ENCODE measurements around the gene APOC1.
"Not testable (repeated sequence)": the region's sequence is repeated elsewhere in the genome, so short reads cannot be mapped to it uniquely, and the experiment has no call there.

APOC1 gene

DNA sequence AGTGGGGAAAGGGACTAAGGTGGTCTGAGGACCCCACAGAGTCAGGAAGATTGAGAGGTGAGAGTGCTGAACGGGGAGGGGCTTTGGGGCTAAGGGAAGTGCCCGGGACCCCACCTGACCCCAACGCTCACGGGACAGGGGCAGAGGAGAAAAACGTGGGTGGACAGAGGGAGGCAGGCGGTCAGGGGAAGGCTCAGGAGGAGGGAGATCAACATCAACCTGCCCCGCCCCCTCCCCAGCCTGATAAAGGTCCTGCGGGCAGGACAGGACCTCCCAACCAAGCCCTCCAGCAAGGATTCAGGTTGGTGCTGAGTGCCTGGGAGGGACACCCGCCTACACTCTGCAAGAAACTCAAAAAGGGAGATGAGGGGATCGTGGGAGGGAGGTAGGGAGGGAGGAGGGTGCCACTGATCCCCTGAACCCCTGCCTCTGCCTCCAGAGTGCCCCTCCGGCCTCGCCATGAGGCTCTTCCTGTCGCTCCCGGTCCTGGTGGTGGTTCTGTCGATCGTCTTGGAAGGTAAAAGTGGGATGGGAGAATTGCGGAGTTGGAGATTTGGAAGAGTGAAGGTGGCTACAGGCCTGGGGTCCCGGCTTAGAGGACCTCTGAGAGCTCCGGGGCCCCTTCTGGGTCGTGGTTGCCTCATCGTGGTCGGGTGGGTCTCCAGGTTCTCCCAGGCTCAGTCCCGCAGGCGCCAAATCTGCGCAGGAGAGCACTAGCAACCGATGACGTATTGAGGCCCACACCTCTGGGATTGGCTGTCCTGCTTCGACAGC, at the start of gene APOC1:
APOC1 (plus strand) TSS at position 176 of the 774 bp plus-strand sequence; CDS start at position 460, 284 bp downstream.
- in situ Hi-C loops (cut with HindIII; ENCODE audit: low sequenced_read_pairs), result loop anchor here (10.0 kb wide), 1 partner anchor 60 kb away; no protein-coding TSS in a partner anchor

DNA sequence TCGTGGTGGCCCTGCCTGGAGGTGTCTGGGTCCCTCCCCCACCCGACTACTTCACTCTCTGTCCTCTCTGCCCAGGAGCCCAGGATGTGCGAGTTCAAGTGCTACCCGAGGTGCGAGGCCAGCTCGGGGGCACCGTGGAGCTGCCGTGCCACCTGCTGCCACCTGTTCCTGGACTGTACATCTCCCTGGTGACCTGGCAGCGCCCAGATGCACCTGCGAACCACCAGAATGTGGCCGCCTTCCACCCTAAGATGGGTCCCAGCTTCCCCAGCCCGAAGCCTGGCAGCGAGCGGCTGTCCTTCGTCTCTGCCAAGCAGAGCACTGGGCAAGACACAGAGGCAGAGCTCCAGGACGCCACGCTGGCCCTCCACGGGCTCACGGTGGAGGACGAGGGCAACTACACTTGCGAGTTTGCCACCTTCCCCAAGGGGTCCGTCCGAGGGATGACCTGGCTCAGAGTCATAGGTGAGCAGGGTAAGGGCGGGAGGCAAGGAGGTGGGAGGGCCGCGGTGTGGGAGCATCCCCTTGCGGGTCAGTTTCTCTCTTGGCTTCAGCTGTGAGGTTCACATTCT, 49.1 kb upstream of the APOC1 start:
- in situ Hi-C loops (cut with HindIII; ENCODE audit: low sequenced_read_pairs), result no loop called here

DNA sequence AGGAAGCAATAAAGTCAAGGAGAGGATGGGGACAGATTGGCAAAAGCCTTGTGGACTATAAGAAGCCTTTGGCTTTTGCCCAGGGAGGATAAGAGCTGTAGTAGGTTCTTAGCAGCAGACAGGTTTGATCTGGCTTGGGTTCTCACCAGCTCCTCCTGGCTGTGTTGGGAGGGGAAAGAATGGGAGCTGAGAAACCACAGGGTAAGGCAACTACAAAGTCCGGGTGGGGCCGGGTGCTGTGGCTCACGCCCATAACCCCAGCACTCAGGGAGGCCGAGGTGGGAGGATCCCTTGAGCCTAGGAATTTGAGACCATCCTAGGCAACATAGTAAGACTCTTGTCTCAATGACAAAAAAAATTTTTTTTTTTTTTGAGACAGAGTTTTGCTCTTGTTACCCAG, 47.7 kb upstream of the APOC1 start:
- in situ Hi-C loops (cut with HindIII; ENCODE audit: low sequenced_read_pairs), result no loop called here

DNA sequence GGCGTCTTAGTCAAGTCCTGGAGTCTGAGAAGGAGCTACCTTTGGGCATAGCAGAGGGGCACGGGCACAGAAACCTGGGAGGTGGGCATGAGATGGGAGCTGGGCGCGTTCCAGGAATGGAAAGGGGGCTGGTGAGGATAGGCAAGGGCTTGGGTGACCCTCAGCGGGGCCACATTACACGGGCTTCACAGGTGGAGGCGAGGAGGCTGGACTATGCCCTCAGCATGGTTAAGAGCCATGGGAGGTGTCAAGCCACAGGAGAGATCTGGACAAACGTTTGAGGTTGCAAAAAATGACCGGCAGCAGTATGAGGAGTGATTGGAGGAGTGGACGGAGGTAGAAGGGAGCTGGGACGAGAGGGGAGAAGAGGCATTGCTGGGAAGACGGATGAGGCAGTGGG, 46.8 kb upstream of the APOC1 start:
- in situ Hi-C loops (cut with HindIII; ENCODE audit: low sequenced_read_pairs), result no loop called here

DNA sequence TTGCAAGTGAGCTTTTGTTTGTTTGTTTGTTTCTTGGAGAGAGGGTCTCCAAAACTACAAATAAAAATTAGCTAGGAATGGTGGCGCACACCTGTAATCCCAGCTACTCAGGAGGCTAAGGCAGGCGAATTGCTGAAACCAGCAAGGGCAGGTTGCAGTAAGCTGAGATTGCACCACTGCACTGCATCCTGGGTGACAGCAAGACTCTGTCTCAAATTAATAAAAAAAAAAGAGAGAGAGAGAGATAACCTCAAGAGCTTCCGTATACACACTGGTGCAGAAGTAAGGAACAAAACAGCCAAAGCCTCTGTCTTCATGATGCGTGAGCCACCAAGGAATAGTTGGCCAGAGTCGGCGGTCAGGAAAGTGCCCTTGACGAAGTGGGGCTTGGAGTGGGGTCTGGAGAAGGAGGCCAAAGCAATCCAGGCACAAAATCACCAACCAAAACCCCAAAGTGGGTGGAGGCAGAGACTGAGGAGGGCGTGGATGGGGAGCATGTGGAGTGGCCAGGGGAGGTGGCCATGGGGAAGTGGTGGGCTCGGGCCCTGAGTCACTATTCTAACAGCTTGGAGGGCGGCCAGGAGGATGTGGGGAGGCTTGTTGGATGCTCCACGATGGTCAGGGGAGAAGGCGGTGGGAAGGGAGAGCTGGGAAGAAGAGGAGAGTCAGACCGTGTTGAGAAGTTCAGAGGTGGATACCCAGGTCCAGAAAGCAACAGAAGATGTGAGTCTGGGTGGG, 44.5 kb upstream of the APOC1 start:
- in situ Hi-C loops (cut with HindIII; ENCODE audit: low sequenced_read_pairs), result no loop called here

DNA sequence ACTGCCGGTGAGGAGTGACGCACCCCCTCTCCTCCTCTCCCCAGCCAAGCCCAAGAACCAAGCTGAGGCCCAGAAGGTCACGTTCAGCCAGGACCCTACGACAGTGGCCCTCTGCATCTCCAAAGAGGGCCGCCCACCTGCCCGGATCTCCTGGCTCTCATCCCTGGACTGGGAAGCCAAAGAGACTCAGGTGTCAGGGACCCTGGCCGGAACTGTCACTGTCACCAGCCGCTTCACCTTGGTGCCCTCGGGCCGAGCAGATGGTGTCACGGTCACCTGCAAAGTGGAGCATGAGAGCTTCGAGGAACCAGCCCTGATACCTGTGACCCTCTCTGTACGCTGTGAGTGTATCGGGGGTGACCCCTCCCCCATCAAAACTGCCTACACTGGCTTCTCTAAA, 42.6 kb upstream of the APOC1 start:
- in situ Hi-C loops (cut with HindIII; ENCODE audit: low sequenced_read_pairs), result no loop called here

DNA sequence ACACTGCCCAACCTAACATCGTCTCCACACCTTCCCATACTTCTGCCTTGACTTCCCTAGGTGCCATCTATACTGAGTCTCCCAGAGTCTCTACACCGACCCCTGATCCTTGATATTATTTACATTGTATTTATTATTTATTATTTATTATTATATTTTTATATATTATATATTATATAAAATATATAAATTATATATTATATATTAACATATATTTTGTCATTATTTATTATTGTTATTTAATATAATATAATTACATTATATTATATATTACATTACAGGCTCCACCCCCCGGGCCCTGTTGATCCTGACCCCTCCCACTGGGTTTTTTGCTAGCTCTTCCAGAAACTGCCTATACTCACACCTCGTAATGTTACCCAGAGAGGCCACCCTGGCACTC, 41.7 kb upstream of the APOC1 start:
- in situ Hi-C loops (cut with HindIII; ENCODE audit: low sequenced_read_pairs), result no loop called here

DNA sequence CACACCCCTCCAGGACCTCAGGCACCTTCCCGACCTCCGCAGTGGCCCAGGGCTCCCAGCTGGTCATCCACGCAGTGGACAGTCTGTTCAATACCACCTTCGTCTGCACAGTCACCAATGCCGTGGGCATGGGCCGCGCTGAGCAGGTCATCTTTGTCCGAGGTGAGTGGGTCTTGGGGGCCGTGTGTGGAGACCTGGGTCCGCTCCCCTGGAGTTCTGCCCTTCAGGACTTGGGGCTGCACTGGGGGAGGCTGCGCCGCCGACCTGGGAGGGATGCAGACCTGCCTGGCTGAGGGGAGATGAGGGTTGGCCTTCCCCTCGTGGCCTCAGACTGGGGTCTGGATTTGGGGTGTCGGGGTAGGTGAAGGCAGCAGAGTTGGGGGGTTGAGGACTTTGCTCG, 40.1 kb upstream of the APOC1 start:
- in situ Hi-C loops (cut with HindIII; ENCODE audit: low sequenced_read_pairs), result no loop called here

DNA sequence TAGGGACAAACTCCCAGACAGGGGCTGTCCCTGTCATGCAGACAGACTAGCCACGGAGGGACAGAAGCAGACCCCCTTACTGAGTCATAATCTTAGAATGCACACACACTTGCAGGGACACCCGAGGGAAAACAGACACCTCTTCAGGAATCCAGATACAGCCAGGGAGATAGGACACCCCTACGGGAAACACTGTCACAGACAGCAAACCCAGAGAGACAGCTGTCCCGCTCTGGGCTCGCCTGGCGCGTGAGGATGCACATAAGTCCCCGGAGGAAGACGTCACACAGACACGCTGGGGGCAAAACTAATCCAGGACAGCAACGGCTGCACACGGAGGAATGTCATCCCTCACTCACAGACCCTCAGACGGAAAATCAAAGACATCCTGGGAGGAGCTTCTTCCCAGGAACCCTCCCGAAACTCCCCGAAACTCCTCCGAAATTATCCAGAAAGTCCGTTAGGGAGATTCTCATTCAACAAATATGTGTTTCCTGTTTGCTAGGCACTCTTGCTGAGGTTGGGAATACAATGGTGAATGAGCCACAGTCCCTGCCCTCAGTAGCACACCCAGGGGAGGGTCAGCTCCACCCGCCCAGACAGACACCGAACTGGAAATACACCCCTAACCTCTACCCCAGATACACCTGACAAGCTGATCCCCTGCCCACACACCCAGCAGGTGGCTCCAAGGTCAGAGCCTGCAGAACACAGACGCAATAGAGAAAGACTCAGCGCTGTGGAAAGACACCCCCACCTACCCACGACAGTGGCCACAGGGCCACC, 38.5 kb upstream of the APOC1 start:
- in situ Hi-C loops (cut with HindIII; ENCODE audit: low sequenced_read_pairs), result no loop called here

DNA sequence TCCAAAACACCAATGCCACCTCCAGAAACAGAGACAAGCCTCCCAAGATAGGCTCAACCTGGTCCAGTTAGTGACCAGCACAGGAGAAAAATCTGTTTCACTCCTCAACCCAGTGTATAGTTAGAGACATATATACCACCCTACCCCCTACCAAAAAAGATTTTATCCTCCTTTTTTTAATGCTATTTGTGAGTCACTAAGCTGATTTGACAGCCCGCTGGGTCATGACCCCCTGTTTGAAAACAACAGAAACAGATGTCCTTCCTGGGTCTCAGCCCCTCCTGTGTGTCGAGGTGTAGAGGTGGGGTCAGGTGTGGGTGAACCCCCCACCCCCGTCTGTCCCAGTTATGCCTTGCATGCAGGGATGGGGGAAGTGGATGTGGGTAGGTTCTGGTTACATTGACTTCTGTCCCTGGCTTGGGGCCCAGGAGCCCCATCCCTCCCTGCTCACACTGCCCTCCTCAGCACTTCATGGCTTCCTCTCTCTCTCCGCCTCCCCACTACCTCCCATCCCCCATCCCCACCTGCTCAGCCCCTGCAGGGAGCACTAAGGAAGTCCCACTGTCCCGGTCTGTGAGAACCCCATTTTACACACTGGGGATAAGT, 37.4 kb upstream of the APOC1 start:
- in situ Hi-C loops (cut with HindIII; ENCODE audit: low sequenced_read_pairs), result no loop called here

DNA sequence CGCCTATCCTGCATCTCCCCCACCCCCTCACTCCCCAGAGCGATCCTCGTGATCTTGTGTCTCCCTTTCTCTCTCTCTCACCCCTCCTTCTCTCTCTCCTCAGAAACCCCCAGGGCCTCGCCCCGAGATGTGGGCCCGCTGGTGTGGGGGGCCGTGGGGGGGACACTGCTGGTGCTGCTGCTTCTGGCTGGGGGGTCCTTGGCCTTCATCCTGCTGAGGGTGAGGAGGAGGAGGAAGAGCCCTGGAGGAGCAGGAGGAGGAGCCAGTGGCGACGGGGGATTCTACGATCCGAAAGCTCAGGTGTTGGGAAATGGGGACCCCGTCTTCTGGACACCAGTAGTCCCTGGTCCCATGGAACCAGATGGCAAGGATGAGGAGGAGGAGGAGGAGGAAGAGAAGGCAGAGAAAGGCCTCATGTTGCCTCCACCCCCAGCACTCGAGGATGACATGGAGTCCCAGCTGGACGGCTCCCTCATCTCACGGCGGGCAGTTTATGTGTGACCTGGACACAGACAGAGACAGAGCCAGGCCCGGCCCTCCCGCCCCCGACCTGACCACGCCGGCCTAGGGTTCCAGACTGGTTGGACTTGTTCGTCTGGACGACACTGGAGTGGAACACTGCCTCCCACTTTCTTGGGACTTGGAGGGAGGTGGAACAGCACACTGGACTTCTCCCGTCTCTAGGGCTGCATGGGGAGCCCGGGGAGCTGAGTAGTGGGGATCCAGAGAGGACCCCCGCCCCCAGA, 36.1 kb upstream of the APOC1 start:
- in situ Hi-C loops (cut with HindIII; ENCODE audit: low sequenced_read_pairs), result no loop called here

DNA sequence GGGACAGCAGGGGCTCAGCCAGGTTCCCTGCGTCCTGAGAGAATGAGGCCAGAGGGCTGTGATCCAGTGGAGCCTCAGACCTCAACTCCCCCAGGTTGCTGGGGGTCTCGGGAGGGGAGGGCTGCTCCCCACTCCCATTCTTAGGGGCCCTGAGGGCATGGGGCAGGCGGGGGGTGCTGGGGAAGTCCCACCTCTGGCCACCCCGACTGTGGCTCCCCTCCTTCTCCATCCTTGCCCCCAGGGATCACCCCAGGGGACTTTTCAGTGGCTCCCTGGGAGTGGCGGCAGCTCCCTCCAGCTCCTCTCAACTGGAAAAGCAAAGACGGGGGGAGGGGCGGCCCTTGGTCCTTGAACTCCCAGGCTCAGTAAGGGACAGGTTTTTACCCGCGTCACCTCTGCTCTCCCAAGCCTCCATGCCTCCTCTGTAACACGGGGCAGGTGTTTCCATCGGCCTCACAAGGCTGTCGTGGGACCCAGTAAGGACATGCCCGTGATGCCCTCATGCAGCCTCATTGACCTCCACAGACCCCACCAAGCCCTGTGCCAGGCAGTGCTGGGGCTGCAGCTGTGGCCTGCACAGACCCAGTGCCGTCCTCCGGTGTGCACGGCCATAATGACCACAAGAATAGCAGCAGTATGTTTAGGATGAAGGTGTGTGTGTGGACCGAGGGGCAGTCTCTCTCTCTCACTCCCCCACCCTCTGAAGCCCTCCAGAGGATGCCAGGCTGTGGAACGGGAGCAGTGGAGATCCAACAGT, 34.9 kb upstream of the APOC1 start:
- in situ Hi-C loops (cut with HindIII; ENCODE audit: low sequenced_read_pairs), result no loop called here

DNA sequence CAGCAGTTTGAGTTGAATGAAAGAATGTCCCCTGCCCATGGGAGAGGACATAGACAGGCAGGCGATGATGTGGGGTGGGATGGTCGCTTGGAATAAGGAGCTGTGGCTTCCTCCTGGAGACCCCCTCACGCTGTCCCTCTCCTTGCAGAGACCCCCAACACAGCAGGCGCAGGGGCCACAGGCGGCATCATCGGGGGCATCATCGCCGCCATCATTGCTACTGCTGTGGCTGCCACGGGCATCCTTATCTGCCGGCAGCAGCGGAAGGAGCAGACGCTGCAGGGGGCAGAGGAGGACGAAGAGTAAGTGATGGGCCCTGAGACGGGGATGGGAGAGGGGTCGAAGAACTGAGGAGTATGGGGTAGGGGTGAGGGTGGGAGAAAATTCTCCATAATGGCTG, 32.3 kb upstream of the APOC1 start:
- in situ Hi-C loops (cut with HindIII; ENCODE audit: low sequenced_read_pairs), result no loop called here

DNA sequence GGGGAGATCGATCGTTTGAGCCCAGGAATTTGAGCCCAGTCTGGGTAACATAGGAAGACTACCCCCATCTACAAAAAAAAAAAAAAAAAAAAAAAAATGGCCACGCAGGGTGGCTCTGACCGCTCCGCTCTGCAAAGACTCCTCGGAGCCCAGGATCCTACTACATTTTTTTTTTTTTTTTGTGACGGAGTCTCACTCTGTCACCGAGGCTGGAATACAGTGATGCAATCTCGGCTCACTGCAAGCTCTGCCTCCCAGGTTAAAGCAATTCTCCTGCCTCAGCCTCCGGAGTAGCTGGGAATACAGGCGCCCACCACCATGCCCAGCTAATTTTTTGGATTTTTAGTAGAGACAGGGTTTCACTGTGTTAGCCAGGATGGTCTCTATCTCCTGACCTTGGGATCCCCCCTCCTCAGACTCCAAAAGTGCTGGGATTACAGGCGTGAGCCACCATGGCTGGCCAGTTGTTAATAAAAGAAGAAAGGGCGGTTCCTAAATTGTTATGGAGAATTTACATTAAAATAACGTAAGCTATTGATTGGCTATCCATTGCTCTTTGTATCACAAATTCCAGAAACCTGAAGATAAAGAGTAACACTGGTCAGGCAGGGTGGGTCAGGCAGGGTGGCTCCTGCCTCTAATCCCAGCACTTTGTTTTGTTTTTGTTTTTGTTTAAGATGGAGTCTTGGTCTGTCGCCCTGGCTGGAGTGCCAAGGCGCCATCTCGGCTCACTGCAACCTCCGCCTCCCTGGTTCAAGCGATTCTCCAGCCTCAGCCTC, 31.6 kb upstream of the APOC1 start:
- in situ Hi-C loops (cut with HindIII; ENCODE audit: low sequenced_read_pairs), result not testable (repeated sequence)

DNA sequence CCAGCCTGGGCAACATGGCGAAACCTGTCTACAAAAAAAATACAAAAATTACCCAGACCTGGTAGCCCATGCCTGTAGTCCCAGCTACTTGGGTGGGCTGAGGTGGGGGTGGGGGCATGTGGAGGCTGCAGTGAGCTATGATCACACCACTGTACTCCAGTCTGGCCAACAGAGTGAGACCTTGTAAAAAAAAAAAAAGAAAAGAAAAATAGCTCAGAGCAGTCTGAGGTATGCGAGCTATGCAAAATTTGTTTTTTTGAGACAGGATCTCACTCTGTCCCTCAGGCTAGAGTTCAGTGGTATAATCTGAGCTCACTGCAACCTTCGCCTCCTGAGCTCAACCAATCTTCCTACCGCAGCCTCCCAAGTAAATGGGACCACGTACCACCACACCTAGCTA, 30.5 kb upstream of the APOC1 start:
- in situ Hi-C loops (cut with HindIII; ENCODE audit: low sequenced_read_pairs), result no loop called here

DNA sequence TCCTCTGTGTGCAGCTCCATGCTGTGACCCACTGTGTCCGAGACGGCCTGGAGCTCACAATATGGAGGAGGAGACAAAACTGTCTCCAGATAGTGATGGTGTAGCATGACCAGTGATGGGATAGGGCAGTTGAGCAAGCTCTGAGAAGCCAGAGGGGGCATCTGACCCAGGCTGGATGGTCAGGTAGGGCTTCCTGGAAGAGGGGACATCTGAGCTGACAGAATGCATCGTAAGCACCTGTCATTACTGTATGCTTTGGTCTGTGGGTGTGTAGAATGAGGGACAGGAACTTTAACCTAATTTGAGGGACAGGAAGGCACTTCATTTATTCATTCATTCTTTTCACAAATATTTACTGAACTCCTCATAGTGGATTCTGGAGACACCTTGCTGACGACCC, 29.8 kb upstream of the APOC1 start:
- in situ Hi-C loops (cut with HindIII; ENCODE audit: low sequenced_read_pairs), result no loop called here

DNA sequence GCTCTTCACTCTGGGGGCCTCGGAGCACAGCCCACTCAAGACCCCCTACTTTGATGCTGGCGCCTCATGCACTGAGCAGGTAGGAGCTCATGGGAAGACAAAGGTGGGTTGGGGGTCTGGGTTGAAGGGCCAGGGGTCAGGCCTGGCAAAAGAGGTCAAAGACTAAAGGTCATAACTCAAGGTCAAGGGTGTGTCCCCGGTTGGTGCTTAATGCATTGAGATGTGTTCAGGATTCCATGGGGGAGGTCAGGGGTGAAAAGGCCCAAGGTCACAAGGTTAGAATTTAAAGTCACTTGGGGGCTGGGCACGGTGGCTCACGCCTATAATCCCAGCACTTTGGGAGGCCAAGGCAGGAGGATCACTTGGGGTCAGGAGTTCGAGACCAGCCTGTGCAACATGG, 28.3 kb upstream of the APOC1 start:
- in situ Hi-C loops (cut with HindIII; ENCODE audit: low sequenced_read_pairs), result no loop called here

DNA sequence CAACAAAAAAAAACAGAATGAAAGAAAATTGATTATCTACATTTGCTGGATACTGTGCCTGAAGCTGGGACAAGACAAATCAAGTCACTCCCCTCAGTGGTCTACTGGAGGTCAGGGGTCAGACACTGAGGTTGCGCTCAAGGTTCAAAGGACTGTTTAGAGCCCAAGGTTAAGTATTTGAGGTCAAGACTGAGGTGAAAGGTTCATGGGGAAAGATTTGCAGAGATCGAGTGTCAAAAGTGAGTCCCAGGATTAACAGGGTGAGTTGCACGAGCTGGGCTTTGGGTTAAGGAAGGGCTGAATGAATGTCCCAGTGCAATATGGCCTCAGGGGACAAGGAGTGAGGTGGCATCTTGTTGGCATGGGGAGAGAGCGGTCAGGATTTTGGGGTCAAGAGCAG, 26.8 kb upstream of the APOC1 start:
- in situ Hi-C loops (cut with HindIII; ENCODE audit: low sequenced_read_pairs), result no loop called here

DNA sequence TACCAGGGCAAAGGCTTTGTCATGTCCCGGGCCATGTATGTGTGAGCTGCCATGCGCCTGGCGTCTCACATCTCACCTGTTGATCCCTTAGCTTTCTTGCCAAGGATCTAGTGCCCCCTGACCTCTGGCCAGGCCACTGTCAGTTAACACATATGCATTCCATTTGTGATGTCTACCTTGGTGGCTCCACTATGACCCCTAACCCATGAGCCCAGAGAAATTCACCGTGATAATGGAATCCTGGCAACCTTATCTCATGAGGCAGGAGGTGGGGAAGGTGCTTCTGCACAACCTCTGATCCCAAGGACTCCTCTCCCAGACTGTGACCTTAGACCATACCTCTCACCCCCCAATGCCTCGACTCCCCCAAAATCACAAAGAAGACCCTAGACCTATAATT, 26.1 kb upstream of the APOC1 start:
- in situ Hi-C loops (cut with HindIII; ENCODE audit: low sequenced_read_pairs), result not testable (repeated sequence)
